Thyroid gland (tissue), 4 donors: ENCODE data around the gene LYPD6. TPM values are rescaled to one million over a fixed set of nuclear protein-coding genes. Genes with fewer than 3 reads are reported as not detected.
A peak's percentile ranks its signal among the peaks of the same experiment; 100 is the strongest.

ENCODE experiments used
- DNase-seq, 2 donors: peaks; one replicate each; pipeline ENCODE4 v3.0.0-alpha.2; 2019
- H3K27ac ChIP-seq, 3 donors: fragments of 200-600 bp; sonication (generic); 1 replicate in 2 of 3; 2 replicates in 1 of 3; pipeline ENCODE4 v1.5.1; 2016 to 2019; ENCODE audit warnings: mild to moderate bottlenecking in 1 of 3, moderate library complexity in 1 of 3
- H3K27me3 ChIP-seq: fragments of 200-600 bp; sonication (generic); one replicate; pipeline ENCODE4 v1.5.1; 2019
- H3K36me3 ChIP-seq, 2 donors: fragments of 200-600 bp; sonication (generic); one replicate each; pipeline ENCODE4 v1.5.1; 2016 to 2019
- H3K4me1 ChIP-seq, 2 donors: fragments of 200-600 bp; sonication (generic); one replicate each; pipeline ENCODE4 v1.5.1; 2017 to 2019
- H3K4me3 ChIP-seq, 3 donors: fragments of 200-600 bp; sonication (generic); replicated peaks in 1 of 3; 1 replicate in 2 of 3; 2 replicates in 1 of 3; pipeline ENCODE4 v1.5.1; 2016; ENCODE audit warnings: mild to moderate bottlenecking in 1 of 3
- H3K9me3 ChIP-seq: fragments of 200-600 bp; sonication (generic); one replicate; pipeline ENCODE4 v1.5.1; 2017
- CTCF ChIP-seq, 6 experiments: fragments of 200-600 bp in 3 of 6; fragments of 450-650 bp in 3 of 6; sonication (generic) in 3 of 6; IDR thresholded peaks; one replicate each; pipeline ENCODE4 v1.5.1; 2016 to 2019; ENCODE audit warnings: antibody characterized with exemption in 6 of 6, mild to moderate bottlenecking in 2 of 6, inconsistent platforms in 1 of 6, moderate library complexity in 1 of 6
- POLR2A ChIP-seq, 2 donors: fragments of 450-650 bp; IDR thresholded peaks; one replicate each; pipeline ENCODE4 v1.6.1; 2017; ENCODE audit warnings: antibody characterized with exemption in 2 of 2, mild to moderate bottlenecking in 2 of 2, moderate library complexity in 1 of 2
- WGBS, 2 donors: methylation state at CpG; one replicate each; pipeline ENCODE4 v1.1.5; 2017; 5-methylcytosine and 5-hydroxymethylcytosine counted together
- intact Hi-C: fragments of 100-400 bp; cut with DNase I; formaldehyde crosslinking; loops from one replicate; pipeline ENCODE4 v1.15.1; 2023
- total RNA-seq, 4 donors: library from RNA; depleted of rRNA; stranded (reverse); fragments of >200 nt; gene quantifications; one replicate each; pipeline ENCODE4 v1.2.3, GENCODE V29; 2016

Gene LYPD6
- total RNA-seq, 4 donors from 2014 or later = 0.33 to 1.5 (median 1.4) TPM

- intact Hi-C loops = no loop called here
- H3K36me3 ChIP-seq = no peaks in the 10 kb centered on the region
- no peak for TF ChIP-seq POLR2A (IDR thresholded peaks at IDR 0.05)
- TF ChIP-seq CTCF (IDR thresholded peaks at IDR 0.05) = no peak
- DNase-seq = peak; percentile 10 to 12
- H3K9me3 ChIP-seq = no peaks in the 10 kb centered on the region
- no peaks in the 10 kb centered on the region for H3K4me1 ChIP-seq
- 55 to 61% methylated on average over 13 of the region's 13 CpGs for WGBS, 2 donors
- no peak overlapping the region for H3K27ac ChIP-seq
- no peaks in the 10 kb centered on the region for H3K27me3 ChIP-seq
- H3K4me3 ChIP-seq = no peak overlapping the region
Measured at GRCh38 chr2:149420053-149420963, 89.9 kb downstream of the LYPD6 start.

- intact Hi-C loops = no loop called here
- TF ChIP-seq CTCF (IDR thresholded peaks at IDR 0.05) (no peak), POLR2A (IDR thresholded peaks at IDR 0.05) (no peak)
- Histone ChIP-seq H3K4me1 (no peaks in the 10 kb centered on the region), H3K4me3 (no peak overlapping the region), H3K27me3 (no peaks in the 10 kb centered on the region), H3K27ac (no peak overlapping the region), H3K9me3 (no peaks in the 10 kb centered on the region), H3K36me3 (no peaks in the 10 kb centered on the region)
- no peak for DNase-seq
- WGBS, 2 donors = 78 to 83% methylated on average over 4 of the region's 4 CpGs
Measured at GRCh38 chr2:149421791-149422190, 91.4 kb downstream of the LYPD6 start.

- Histone ChIP-seq H3K9me3 (no peaks in the 10 kb centered on the region), H3K4me1 (no peaks in the 10 kb centered on the region), H3K36me3 (no peaks in the 10 kb centered on the region), H3K4me3 (no peak overlapping the region), H3K27me3 (no peaks in the 10 kb centered on the region), H3K27ac (no peak overlapping the region)
- intact Hi-C loops = no loop called here
- TF ChIP-seq POLR2A (IDR thresholded peaks at IDR 0.05) (no peak), CTCF (IDR thresholded peaks at IDR 0.05) (no peak)
- DNase-seq = no peak
- 81 to 94% methylated on average over 2 of the region's 2 CpGs for WGBS, 2 donors
Measured at GRCh38 chr2:149422337-149422990, 92.1 kb downstream of the LYPD6 start.

GRCh38 chr2:149422991-149423338 is 92.6 kb downstream of the LYPD6 start:
- Histone ChIP-seq H3K4me1 (no peaks in the 10 kb centered on the region), H3K9me3 (no peaks in the 10 kb centered on the region), H3K27me3 (no peaks in the 10 kb centered on the region), H3K36me3 (no peaks in the 10 kb centered on the region), H3K4me3 (no peak overlapping the region), H3K27ac (no peak overlapping the region)
- intact Hi-C loops = no loop called here
- no peak for TF ChIP-seq POLR2A (IDR thresholded peaks at IDR 0.05)
- TF ChIP-seq CTCF (IDR thresholded peaks at IDR 0.05) = no peak
- DNase-seq = no peak

- Histone ChIP-seq H3K4me1 (no peaks in the 10 kb centered on the region), H3K36me3 (no peaks in the 10 kb centered on the region), H3K9me3 (no peaks in the 10 kb centered on the region), H3K27me3 (no peaks in the 10 kb centered on the region), H3K4me3 (no peak overlapping the region), H3K27ac (no peak overlapping the region)
- intact Hi-C loops = no loop called here
- WGBS, 2 donors = 86 to 94% methylated on average over 4 of the region's 4 CpGs
- TF ChIP-seq POLR2A (IDR thresholded peaks at IDR 0.05) (no peak), CTCF (IDR thresholded peaks at IDR 0.05) (no peak)
- DNase-seq = no peak
Measured at GRCh38 chr2:149423630-149424029, 93.2 kb downstream of the LYPD6 start.
